ENCODE data around the gene BCORL1.

GRCh38 chrX:130093271-130093670 is 110.8 kb downstream of the BCORL1 start:
- TF ChIP-seq POLR2AphosphoS5 (IDR thresholded peaks at IDR 0.05) (no peak), CTCF (IDR thresholded peaks at IDR 0.05) (no peak), POLR2A (IDR thresholded peaks at IDR 0.05; ENCODE audit: low read depth) (no peak), EP300 (IDR thresholded peaks at IDR 0.05) (no peak)
